ENCODE measurements around the gene NCKAP5. TPM values are rescaled to one million over a fixed set of nuclear protein-coding genes. Genes with fewer than 3 reads are reported as not detected.

The NCKAP5 gene
- total and polyA plus RNA-seq, 7 donors = 0.03 to 1.2 (median 0.22) TPM

- Histone ChIP-seq H3K4me3 (peak overlapping the region; percentile 59), H3K36me3 (ENCODE audit: insufficient read depth in 1 of 2, low read depth in 1 of 2) (no peaks in the 10 kb centered on the region), H3K9me3 (no peaks in the 10 kb centered on the region), H3K27ac (no peak overlapping the region), H3K4me1 (peaks cover 6% of the 10 kb centered on the region), H3K27me3 (ENCODE audit: insufficient read depth in 3 of 3, low read length in 2 of 3) (peaks cover 0 to 67% (median 12%) of the 10 kb centered on the region in 3 donors)
- no peak for TF ChIP-seq CTCF (IDR thresholded peaks at IDR 0.05)
- no peak for DNase-seq
- WGBS, 3 donors = 26 to 33% (median 28%) methylated on average over 23 of the region's 23 CpGs
- no peak for ATAC-seq
- intact Hi-C loops (cut with DNase I) = no loop called here
These were observed 897.0 kb downstream of the NCKAP5 start for GRCh38 chr2:132671151-132671835.

- Histone ChIP-seq H3K36me3 (ENCODE audit: insufficient read depth in 1 of 2, low read depth in 1 of 2) (no peaks in the 10 kb centered on the region), H3K9me3 (no peaks in the 10 kb centered on the region), H3K27me3 (ENCODE audit: insufficient read depth in 3 of 3, low read length in 2 of 3) (peaks cover 0 to 67% (median 12%) of the 10 kb centered on the region in 3 donors), H3K4me1 (peaks cover 6% of the 10 kb centered on the region), H3K27ac (no peak overlapping the region), H3K4me3 (peak overlapping the region; percentile 59)
- no peak for TF ChIP-seq CTCF (IDR thresholded peaks at IDR 0.05)
- ATAC-seq (peak in 3 of 4 donors; percentile 25 to 38 (median 30)), DNase-seq (peak; percentile 13 to 50)
- 1 to 3% (median 1%) methylated on average over 36 to 44 of the region's 44 CpGs for WGBS, 3 donors
- intact Hi-C loops (cut with DNase I) = no loop called here
These were observed 897.6 kb downstream of the NCKAP5 start for GRCh38 chr2:132670496-132671150.

GRCh38 chr2:132669908-132670495, 898.3 kb downstream of the NCKAP5 start, which contains the start of gene LYPD1:
Gene LYPD1, minus strand, starts transcription at chr2:132670205. Its CDS starts 273 bp downstream, at chr2:132669932.
- Histone ChIP-seq H3K4me1 (peaks cover 6% of the 10 kb centered on the region), H3K4me3 (peak within 1 kb of the TSS; percentile 59)
- intact Hi-C loops (cut with DNase I) = no loop called here

More at GRCh38 chr2:132669908-132670495, 898.3 kb downstream of the NCKAP5 start, which contains the start of gene LYPD1:
- Histone ChIP-seq H3K9me3 (no peaks in the 10 kb centered on the region), H3K27ac (no peak within 1 kb of the TSS), H3K27me3 (ENCODE audit: insufficient read depth in 3 of 3, low read length in 2 of 3) (peaks cover 0 to 67% (median 12%) of the 10 kb centered on the region in 3 donors), H3K36me3 (ENCODE audit: insufficient read depth in 1 of 2, low read depth in 1 of 2) (no peaks in the 10 kb centered on the region)
- ATAC-seq (no peak), DNase-seq (no peak)
- WGBS, 3 donors = 0 to 1% (median 1%) methylated on average over 30 to 59 of the region's 59 CpGs
- TF ChIP-seq CTCF (IDR thresholded peaks at IDR 0.05) = no peak
